ENCODE measurements around the gene CDHR3.
"Not testable (repeated sequence)": the region's sequence is repeated elsewhere in the genome, so short reads cannot be mapped to it uniquely, and the experiment has no call there.

The CDHR3 gene, protein sequence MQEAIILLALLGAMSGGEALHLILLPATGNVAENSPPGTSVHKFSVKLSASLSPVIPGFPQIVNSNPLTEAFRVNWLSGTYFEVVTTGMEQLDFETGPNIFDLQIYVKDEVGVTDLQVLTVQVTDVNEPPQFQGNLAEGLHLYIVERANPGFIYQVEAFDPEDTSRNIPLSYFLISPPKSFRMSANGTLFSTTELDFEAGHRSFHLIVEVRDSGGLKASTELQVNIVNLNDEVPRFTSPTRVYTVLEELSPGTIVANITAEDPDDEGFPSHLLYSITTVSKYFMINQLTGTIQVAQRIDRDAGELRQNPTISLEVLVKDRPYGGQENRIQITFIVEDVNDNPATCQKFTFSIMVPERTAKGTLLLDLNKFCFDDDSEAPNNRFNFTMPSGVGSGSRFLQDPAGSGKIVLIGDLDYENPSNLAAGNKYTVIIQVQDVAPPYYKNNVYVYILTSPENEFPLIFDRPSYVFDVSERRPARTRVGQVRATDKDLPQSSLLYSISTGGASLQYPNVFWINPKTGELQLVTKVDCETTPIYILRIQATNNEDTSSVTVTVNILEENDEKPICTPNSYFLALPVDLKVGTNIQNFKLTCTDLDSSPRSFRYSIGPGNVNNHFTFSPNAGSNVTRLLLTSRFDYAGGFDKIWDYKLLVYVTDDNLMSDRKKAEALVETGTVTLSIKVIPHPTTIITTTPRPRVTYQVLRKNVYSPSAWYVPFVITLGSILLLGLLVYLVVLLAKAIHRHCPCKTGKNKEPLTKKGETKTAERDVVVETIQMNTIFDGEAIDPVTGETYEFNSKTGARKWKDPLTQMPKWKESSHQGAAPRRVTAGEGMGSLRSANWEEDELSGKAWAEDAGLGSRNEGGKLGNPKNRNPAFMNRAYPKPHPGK

DNA sequence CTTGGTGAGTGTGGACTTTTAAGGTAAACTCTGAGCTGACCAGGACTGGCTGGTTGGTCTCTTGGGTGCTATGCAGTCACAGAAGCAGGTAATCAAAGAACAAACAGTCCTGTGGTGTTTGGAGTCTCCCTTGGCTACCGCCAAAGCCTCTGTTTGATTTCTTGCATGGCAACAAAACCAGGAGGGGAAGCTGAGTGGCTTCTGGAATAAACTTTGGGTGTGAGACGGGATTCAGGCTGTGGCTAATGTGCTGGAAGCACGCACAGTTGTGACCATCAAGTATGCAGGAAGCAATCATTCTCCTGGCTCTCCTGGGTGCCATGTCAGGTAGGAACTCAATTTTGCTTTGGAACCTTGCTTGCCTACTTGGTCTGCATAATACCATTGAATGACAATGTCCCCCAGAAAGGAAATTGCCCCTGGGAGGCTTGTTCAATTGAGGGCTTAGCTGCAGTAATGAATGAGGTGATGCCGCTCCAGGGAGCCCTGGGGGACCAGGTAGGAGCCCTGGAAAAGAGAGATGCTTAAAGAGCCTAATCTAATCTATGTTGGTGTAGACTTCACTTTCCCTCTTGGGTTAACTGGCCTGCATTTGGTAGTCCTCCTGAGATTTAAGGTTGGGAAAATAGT, at the start of gene CDHR3:
Gene CDHR3, plus strand, starts transcription at position 227 of the 630 bp plus-strand sequence. Its CDS starts 55 bp downstream, at position 282.
- DNase-seq (ENCODE audit: low spot score): no peak

DNA sequence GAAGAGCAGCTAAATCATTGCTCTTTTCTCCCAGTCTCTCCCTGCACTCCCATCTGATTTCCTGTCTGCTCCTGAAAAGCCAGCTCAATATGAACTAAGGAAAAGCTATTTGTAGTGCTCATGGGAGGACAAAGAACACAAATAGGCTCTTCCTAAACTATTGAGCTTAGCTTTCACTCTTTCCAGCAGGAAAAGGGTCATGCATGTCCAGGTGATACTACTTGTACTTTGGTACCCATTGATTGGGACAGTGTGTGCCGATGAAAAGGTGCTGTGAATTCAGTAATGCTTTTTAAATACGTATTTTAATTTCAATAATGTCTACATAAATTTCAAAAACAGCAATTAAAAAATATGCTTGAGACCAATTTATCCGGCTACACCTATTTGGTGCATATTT, 49.1 kb upstream of the CDHR3 start:
- no peak for DNase-seq (ENCODE audit: low spot score)

DNA sequence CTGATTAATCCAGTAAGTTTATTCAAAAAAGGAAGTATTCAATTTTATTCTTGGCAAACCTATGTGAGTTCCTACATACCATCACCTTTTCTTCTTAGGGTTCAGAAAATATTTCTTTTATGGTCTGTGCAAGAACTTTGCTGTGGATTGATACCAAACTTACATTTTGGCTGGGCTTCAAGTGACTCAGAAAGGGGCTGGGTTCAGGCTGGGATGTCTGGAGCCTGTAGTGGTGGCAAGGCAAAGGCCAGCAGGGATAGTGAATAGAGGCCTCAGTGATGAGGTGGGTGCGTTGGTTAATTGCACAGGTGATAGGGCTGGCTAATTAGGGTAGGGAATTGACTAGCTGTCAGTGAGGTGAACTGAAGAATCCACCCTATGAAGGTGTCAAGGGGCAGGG, 46.5 kb upstream of the CDHR3 start:
- DNase-seq (ENCODE audit: low spot score): peak; percentile 60

DNA sequence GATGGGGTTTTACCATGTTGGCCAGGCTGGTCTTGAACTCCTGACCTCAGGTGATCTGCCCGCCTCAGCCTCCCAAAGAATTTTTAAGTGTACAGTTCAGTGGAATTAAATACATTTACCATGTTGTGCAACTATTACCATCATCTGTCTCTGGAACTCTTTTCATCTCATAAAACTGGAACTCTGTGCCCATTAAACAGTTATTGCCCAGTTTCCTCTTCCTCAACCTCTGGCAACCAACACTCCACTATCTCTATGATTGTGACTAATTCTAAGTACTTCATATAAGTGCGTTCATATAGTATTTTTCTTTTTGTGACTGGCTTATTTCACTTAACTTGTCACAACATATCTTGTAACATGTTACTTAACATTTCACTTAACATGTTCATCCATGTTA, 45.4 kb upstream of the CDHR3 start:
- DNase-seq (ENCODE audit: low spot score): no peak

DNA sequence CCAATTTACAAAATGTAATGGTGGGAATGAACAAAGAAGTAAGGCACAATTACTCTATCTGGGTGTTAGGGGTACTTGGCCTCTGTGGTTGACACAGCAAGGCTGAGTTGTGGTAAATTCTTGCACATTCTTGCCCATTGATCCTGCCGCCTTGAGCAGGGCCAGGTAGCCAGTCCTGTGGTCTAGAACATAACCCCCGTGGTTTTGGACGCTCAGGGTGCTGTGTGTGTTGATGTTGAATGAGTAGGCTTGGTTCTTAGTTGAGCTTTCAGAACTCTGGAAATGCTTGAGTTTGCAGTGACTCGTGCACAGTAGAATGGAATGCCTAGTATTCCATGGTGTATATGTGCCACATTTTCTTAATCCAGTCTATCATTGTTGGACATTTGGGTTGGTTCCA, 42.3 kb upstream of the CDHR3 start:
- no peak for DNase-seq (ENCODE audit: low spot score)

DNA sequence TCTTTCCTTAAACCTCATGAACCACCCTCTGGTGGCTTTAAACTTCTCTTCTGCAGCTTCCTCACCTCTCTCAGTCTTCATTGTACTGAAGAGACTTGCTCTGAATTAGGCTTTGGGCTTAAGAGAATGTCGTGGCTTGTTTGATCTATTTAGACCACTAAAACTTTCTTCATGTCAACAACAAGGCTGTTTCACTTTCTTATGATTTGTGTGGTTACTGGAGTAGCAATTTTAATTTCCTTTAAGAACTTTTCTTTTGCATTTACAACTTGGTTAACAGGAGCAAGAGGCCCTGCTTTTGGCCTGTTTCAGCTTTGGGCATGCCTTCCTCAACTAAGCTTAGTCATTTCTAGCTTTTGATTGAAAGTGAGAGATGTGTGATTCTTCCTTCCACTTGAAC, 38.1 kb upstream of the CDHR3 start:
- no peak for DNase-seq (ENCODE audit: low spot score)

DNA sequence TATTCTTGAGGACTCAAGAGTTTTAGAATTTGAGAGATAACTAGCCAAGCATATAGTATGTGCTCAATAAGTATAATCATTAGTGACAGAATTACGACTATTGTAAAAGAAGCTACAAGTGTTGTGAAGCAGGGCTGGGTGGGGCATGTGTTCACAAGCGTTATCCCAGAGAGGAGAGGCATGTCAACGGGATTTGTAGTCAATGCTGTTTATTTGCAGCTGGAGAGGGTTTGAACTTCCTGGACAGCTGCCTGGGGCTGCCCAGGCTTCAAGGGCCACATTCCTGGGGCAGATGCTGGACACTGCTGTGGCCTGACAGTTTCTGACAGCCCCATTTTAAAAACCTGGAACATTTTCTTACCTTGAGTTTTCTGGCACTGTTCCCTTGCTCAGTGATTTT, 36.9 kb upstream of the CDHR3 start:
- no peak for DNase-seq (ENCODE audit: low spot score)

DNA sequence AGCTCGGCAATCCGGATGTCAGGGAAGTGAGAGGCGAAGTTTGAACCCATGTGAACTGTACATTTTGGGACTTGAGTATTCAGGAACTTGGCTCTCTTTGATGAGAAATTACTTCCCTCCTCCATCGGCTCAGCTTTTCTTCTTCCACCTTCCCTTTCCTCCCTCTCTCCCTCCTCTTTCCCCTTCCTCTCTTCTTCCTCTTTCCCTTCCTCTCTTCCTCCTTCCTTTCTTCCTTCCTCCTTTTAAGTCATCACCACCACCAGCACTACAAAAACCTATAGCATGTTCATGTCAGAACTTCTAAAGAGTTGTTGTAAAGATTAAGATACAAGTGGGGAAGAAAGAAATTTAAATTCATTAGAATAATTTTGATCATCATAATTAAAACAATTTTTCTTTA, 31.9 kb upstream of the CDHR3 start:
- no peak for DNase-seq (ENCODE audit: low spot score)

DNA sequence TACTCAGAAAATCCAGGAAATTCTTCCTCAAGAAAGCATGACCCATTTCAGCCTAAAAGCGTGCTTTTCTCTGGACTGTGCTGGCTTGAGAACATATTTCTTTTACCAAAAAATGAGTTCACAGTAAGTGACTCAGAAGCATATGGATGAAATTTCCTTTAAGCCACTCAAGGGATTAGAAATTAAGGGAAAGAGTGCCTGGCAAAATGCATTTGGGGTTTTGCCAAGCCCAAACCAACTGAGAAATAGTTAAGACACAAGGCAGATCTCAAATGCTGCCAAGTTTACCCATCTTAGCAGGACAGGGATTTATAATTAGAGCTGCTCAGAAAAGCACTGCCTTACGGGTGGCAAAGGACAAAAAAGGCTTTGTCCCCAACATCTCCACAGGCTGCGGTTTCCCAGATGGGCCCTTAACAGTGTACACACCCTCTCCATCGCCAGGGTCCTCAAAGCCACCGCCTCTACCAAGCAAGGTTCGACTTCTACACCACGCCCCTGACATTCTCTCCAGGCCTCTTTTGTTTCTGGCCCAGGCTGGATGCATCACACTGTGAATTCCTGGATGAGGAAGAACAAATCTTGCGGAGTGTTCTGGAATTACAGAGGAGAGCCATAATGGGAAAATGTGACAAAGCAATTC, 30.1 kb upstream of the CDHR3 start:
- peak; percentile 80 for DNase-seq (ENCODE audit: low spot score)

DNA sequence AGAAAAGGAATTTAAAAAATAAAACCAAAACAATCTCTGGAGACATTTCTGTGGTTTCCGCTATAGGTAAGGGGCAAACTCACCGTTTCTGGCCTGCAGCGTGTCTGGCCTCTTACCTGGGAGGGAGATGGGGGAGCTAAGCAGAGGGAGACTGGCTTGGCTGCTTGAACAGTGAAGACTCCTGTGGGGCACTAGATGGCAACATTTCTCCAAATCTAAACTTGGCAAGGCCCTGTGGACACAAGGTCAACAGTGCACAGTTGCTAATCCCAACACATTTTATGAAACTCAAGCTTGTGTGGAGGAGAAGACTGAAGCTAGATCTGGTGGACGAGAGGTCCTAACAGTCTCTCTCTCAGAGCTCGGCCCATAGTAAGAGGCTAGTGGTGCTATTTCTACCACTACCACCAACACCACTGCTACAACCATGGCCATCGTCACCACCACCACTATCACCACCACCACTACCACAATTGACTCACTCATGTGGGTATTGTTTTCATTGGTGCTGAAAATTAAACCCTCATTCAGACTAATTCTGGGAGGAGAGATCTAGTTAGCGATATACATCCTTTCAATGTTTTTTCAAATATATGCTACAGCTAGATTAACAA, 28.4 kb upstream of the CDHR3 start:
- DNase-seq (ENCODE audit: low spot score): peak; percentile 34

DNA sequence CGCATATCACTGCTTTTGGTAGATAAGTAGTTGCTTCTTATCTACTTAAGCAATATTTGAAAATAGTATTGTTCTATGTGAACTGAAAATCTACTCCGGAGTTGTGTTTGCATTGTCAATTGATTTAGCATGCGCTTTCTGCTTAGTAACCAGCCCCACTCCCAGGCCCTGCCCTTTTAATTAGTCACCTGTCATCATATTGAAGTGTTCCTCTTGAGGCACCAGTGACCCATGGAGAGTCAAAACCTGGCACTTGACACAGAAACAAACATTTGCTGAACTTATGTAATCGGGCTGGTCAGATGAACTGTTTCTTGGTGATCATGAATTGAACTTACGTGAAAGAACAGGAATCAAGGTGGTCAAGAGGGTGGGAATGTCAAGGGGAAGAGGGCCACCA, 27.8 kb upstream of the CDHR3 start:
- DNase-seq (ENCODE audit: low spot score): no peak

DNA sequence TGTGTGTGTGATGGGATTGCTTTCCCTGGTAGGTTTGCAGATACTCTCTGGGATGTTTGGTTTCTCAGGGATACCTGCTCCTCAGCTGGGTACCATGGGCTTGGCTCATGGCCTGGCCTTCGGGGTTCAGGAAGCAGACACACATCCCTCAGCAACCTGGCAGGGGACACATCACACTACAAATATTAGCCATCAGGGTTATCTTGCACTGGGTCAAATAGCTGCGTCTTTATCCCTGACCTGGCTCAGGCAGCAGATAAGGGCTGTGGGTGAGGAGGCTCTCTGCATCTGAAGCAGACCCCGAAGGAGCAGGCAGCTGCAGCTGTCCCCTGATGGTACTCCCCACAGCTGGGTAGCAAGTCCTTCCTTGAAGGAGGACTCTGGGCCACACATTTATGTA, 25.7 kb upstream of the CDHR3 start:
- DNase-seq (ENCODE audit: low spot score): no peak

DNA sequence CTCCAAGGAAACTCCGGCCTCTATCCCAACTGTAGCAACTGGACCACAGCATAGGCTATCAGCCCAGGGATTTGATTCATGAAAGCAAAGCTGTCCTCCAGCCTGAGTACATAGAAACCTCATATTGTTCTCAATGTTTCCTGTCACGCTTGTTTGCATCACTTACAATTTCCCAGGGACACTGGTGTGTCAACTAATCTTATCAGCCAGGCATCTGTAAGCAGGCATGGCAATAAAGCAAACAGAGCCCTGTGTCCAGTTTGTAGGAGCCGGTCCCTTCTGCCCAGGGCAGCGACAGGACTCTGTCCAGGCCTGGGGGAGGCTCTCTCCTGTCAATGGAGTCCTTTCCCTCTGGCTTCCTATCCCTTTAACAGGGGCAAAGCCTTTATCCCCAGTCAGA, 23.0 kb upstream of the CDHR3 start:
- DNase-seq (ENCODE audit: low spot score): no peak

DNA sequence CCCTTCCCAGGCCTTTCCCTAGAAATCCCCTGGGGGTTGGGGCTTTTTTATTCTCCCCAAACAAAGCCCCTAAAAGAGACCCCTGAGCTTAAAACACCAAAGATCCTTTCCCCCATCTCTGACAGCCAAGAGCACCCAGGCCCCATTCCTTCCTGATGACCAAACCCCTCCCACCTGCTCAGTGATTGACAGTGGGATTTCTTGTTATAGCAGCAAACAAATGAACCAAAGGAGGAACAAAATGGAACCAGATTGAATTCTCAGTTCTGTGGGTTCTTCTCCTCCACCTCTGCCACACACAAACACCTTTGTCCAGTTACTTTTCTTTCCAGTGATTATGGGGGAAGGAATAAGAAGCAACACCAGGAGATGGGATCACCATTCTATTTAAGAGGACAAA, 21.5 kb upstream of the CDHR3 start:
- no peak for DNase-seq (ENCODE audit: low spot score)

DNA sequence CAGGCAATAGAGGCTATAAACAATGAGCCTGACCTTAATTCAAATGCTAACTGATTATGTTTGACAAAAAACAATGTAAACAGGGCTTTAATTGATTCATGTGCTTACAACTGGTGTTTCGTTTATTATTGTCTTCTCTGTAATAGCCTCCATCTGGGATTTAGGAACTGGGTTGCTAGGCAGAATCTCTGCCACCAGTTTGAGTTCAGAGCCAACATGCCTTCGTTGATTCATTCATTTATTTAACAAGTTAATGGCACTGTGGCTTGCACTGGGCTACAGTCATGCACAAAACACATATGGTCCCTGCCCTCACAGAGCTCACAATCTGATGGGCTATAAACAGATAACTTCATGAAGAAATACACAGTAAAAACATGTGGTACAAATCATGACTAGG, 19.6 kb upstream of the CDHR3 start:
- DNase-seq (ENCODE audit: low spot score): no peak

DNA sequence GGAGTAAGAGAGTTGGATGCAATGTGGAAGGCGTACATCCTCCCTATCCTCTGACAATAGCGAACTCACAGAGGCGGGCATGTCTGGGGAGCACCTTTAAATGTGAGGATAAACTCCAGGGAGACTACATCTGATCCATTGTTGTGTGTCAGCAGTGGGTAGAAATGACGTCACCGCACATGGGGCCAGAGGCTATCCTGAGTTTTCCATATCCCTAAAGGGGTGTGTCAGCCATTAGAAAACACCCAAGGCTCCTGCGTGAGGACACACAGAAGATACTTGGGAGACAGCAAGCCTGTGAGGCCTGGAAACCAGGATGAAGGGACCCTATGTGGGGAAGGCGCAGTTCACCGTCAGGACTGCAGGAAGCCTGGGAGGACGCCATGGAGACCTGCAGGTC, 17.2 kb upstream of the CDHR3 start:
- no peak for DNase-seq (ENCODE audit: low spot score)

DNA sequence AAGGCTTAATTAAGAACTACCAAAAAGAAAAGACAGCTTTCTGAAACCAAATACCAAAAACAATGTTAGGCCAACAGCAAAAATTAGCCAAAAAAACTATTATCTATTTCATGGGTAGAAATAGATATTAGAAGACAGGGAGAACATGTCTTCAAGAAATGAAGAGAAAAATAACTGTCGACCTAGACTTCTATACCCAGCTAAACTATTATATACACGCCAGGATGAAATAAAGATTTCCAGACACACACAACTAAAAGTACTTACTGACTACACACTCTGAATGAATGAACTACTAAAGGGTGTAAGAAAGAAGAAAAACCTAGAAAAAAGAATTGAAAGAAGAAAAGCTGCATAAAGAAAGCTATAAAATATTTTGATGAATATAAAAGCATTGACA, 11.5 kb upstream of the CDHR3 start:
- DNase-seq (ENCODE audit: low spot score): no peak

DNA sequence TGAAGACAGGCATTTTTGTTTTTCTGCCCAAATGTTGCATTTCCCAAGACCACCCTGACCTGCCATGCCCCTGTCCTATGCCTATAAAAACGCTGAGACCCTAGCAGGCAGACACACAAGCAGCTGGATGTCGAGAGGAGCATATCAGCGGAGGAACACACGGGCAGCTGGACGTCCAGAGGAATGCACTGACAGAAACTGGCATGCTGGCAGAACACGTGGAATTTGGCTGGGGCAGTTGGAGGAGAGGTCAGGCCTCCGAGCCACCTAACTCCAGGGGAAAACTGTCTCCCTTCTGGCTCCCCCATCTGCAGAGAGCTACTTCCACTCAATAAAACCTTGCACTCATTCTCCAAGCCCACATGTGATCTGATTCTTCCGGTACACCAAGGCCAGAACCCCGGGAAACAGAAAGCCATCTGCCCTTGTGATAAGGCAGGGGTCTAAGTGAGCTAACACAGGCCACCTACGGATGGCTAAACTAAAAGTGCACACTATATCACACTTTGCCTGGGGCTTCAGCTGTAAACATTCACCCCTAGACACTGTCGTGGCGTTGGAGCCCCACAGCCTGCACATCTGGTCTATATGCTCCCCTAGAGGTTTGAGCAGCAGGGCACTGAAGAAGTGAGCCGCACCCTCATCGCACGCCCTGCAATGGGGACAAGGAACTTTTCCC, 10.0 kb upstream of the CDHR3 start:
- DNase-seq (ENCODE audit: low spot score): no peak

DNA sequence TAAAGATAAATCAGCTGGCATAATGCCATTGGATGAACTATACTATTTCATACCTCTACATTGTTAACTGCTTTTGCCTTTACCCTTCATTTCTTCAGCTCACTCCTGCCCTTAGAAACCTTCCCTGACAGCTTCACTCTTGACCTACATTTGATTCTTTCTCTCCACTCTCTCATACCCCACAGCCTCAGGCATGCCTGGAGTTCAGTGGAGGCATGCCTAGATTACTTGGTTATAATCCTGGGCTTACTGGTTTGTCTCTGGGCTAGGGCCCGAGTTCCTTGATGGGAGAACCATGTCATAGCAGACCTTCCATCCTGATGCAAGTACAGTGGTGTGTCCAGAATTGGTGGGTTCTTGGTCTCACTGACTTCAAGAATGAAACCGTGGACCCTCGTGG, 8.4 kb upstream of the CDHR3 start:
- DNase-seq (ENCODE audit: low spot score): no peak

DNA sequence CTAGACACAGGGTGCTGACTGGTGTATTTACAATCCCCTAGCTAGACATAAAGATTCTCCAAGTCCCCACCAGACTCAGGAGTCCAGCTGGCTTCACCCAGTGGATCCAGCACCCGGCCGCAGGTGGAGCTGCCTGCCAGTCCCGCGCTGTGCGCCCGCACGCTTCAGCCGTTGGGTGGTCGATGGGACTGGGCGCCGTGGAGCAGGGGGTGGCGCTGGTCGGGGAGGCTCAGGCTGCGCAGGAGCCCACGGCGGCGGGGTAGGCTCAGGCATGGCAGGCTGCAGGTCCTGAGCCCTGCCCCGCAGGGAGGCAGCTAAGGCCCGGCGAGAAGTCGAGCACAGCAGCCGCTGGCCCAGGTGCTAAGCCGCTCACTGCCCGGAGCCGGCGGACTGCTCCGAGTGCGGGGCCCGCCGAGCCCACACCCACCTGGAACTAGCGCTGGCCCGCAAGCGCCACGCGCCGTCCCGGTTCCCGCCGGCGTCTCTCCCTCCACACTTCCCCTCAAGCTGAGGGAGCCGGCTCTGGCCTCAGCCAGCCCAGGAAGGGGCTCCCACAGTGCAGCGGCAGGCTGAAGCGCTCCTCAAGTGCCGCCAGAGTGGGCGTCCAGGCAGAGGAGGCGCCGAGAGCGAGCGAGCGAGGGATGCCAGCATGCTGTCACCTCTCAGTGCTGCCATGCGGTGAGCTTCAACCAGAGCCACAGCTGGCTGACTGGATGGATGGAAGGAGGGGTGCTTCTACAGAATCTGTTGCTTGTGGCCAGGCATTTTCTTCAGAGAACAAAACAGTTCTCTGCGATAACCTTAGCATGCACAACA, 7.2 kb upstream of the CDHR3 start:
- DNase-seq (ENCODE audit: low spot score): not testable (repeated sequence)
